Measurements from ENCODE around the gene CACNA2D2.

GRCh38 chr3:50326182-50326541 lies 177.3 kb downstream of the CACNA2D2 start:
- TF ChIP-seq CTCF (IDR thresholded peaks at IDR 0.05) (no peak), POLR2AphosphoS5 (IDR thresholded peaks at IDR 0.05) (no peak), POLR2A (IDR thresholded peaks at IDR 0.05) (no peak)
